A673 (cell line): Measurements from ENCODE around the gene CAMK2G. TPM values are rescaled to one million over a fixed set of nuclear protein-coding genes. Genes with fewer than 3 reads are reported as not detected.

Experiments used
- BruUV-seq: library from RNA; stranded (reverse); fragments of 400-500 nt; replicated peaks from 2 replicates; lab custom pipeline; 2021; lab: Mats Ljungman, UMichigan
- CTCF ChIA-PET: fragments of 300-600 bp; sonication (Branson Sonifier 250); formaldehyde crosslinking; loops from one replicate; lab custom pipeline; 2022; ENCODE audit warnings: antibody characterized with exemption; lab: Charles Lee
- POLR2A ChIA-PET: fragments of 300-600 bp; sonication (Branson Sonifier 250); formaldehyde crosslinking; loops from one replicate; lab custom pipeline; 2022; ENCODE audit warnings: antibody characterized with exemption; ENCODE audit not compliant: low non-redundant PET; lab: Charles Lee
- DNase-seq: peaks from one replicate; pipeline ENCODE4 v3.0.0-alpha.2; 2015; ENCODE audit warnings: low spot score
- H3K27ac ChIP-seq: fragments of 200-600 bp; sonication (generic); 2 replicates; pipeline ENCODE4 v1.5.1; 2016; ENCODE audit warnings: mixed run types, low read depth, mild to moderate bottlenecking, mixed read lengths, antibody characterized with exemption, low read length; ENCODE audit not compliant: poor library complexity, severe bottlenecking
- H3K27me3 ChIP-seq: fragments of 200-600 bp; sonication (generic); replicated peaks from 2 replicates; pipeline ENCODE4 v1.6.1; 2017; ENCODE audit warnings: mixed run types, low read depth, mild to moderate bottlenecking, mixed read lengths, antibody characterized with exemption, low read length; ENCODE audit not compliant: insufficient read depth, poor library complexity
- H3K36me3 ChIP-seq: fragments of 200-600 bp; sonication (generic); 2 replicates; pipeline ENCODE4 v1.6.1; 2016; ENCODE audit warnings: mixed run types, mild to moderate bottlenecking, mixed read lengths, antibody characterized with exemption, low read length; ENCODE audit not compliant: insufficient read depth, poor library complexity, severe bottlenecking
- H3K4me1 ChIP-seq: fragments of 200-600 bp; sonication (generic); 2 replicates; pipeline ENCODE4 v1.6.1; 2017; ENCODE audit warnings: mixed run types, mild to moderate bottlenecking, mixed read lengths, antibody characterized with exemption, low read length; ENCODE audit not compliant: insufficient read depth, poor library complexity, severe bottlenecking
- H3K4me3 ChIP-seq: fragments of 200-600 bp; sonication (generic); 2 replicates; pipeline ENCODE4 v1.5.1; 2016; ENCODE audit warnings: low read depth, mixed run types, mild to moderate bottlenecking, mixed read lengths, low read length; ENCODE audit not compliant: poor library complexity, severe bottlenecking
- H3K9me3 ChIP-seq: fragments of 200-600 bp; sonication (generic); 2 replicates; pipeline ENCODE4 v1.6.1; 2016; ENCODE audit warnings: mixed run types, low read depth, mild to moderate bottlenecking, mixed read lengths, antibody characterized with exemption, low read length; ENCODE audit not compliant: poor library complexity, severe bottlenecking
- CTCF ChIP-seq: fragments of 300-800, 200-600 bp; sonication (generic); conservative IDR thresholded peaks from 2 replicates; pipeline ENCODE4 v1.5.1; 2017; ENCODE audit warnings: low read depth, mild to moderate bottlenecking, antibody characterized with exemption, low read length, moderate library complexity, mixed read lengths
- EZH2 ChIP-seq: fragments of 200-600 bp; sonication (generic); IDR thresholded peaks from 2 replicates; pipeline ENCODE4 v1.6.1; 2017; ENCODE audit warnings: borderline replicate concordance, low read depth, mild to moderate bottlenecking, mixed read lengths, antibody characterized with exemption, low read length; ENCODE audit not compliant: poor library complexity, severe bottlenecking
- intact Hi-C: fragments of 100-400 bp; cut with micrococcal nuclease; formaldehyde crosslinking; loops from one replicate; pipeline ENCODE4 v1.10.0; 2022; ENCODE audit not compliant: unreplicated experiment
- total RNA-seq: library from RNA; stranded (reverse); gene quantifications from 2 replicates; pipeline ENCODE4 v1.2.3, GENCODE V29; 2021

Gene CAMK2G
- total RNA-seq, 1 experiment from 2014 or later, result 32.7 TPM

GRCh38 chr10:73906524-73907447, 32.4 kb upstream of the CAMK2G start:
- POLR2A ChIA-PET, result no interaction called here
- no peak for TF ChIP-seq EZH2
- no peak for TF ChIP-seq CTCF
- peak overlapping the region; percentile 62 for H3K27ac ChIP-seq
- H3K4me3 ChIP-seq, result no peak overlapping the region
- no peaks in the 10 kb centered on the region for H3K27me3 ChIP-seq
- peaks cover 35% of the 10 kb centered on the region for H3K4me1 ChIP-seq
- CTCF ChIA-PET, result interaction anchor here (0.6 to 1.3 kb wide), 3 partner anchors 19 to 218 kb away, joined by 3 to 6 read pairs (median 5); no protein-coding TSS in a partner anchor
- intact Hi-C loops, result no loop called here
- no TSS peak for BruUV-seq
- DNase-seq, result peak; percentile 90
- no peaks in the 10 kb centered on the region for H3K9me3 ChIP-seq
- H3K36me3 ChIP-seq, result no peaks in the 10 kb centered on the region

GRCh38 chr10:73905256-73906020, 31.1 kb upstream of the CAMK2G start:
- Histone ChIP-seq H3K27me3 (no peaks in the 10 kb centered on the region), H3K27ac (no peak overlapping the region), H3K4me1 (peaks cover 32% of the 10 kb centered on the region), H3K4me3 (no peak overlapping the region), H3K9me3 (no peaks in the 10 kb centered on the region), H3K36me3 (no peaks in the 10 kb centered on the region)
- ChIA-PET POLR2A (interaction anchor here (0.6 to 0.7 kb wide), 2 partner anchors 11 to 874 kb away, joined by 3 to 4 read pairs; no protein-coding TSS in a partner anchor), CTCF (no interaction called here)
- no peak for DNase-seq
- TF ChIP-seq CTCF, result no peak
- TF ChIP-seq EZH2, result no peak
- intact Hi-C loops, result no loop called here
- no TSS peak for BruUV-seq

GRCh38 chr10:73902351-73902750, 28.0 kb upstream of the CAMK2G start:
- TF ChIP-seq CTCF (no peak), EZH2 (no peak)
- Histone ChIP-seq H3K36me3 (no peaks in the 10 kb centered on the region), H3K4me3 (no peak overlapping the region), H3K27me3 (no peaks in the 10 kb centered on the region), H3K4me1 (peaks cover 10% of the 10 kb centered on the region), H3K9me3 (no peaks in the 10 kb centered on the region), H3K27ac (no peak overlapping the region)
- ChIA-PET CTCF (no interaction called here), POLR2A (no interaction called here)
- BruUV-seq, result no TSS peak
- intact Hi-C loops, result no loop called here
- no peak for DNase-seq
